GM19035 (cell line): ENCODE results near the gene VAMP1.
"Not testable (repeated sequence)": the region's sequence is repeated elsewhere in the genome, so short reads cannot be mapped to it uniquely, and the experiment has no call there.

Experiments used
- ATAC-seq: cut with Tn5 transposase; IDR thresholded peaks from one replicate; pipeline ENCODE4 v1.9.1; 2021; ENCODE audit not compliant: unreplicated experiment

VAMP1 gene

GRCh38 chr12:6451348-6452244, 18.9 kb downstream of the VAMP1 start, which contains the start of gene TAPBPL:
TAPBPL (plus strand) TSS chr12:6452042; CDS start chr12:6452249, 207 bp downstream.
- ATAC-seq: peak; percentile 75

GRCh38 chr12:6450869-6451347, 19.6 kb downstream of the VAMP1 start:
- no peak for ATAC-seq

GRCh38 chr12:6450091-6450868, 20.2 kb downstream of the VAMP1 start:
- no peak for ATAC-seq

GRCh38 chr12:6444704-6445688, 25.5 kb downstream of the VAMP1 start, which contains the start of gene CD27:
CD27 (plus strand) TSS chr12:6444955; CDS start chr12:6445096, 141 bp downstream.
- ATAC-seq: no peak

DNA sequence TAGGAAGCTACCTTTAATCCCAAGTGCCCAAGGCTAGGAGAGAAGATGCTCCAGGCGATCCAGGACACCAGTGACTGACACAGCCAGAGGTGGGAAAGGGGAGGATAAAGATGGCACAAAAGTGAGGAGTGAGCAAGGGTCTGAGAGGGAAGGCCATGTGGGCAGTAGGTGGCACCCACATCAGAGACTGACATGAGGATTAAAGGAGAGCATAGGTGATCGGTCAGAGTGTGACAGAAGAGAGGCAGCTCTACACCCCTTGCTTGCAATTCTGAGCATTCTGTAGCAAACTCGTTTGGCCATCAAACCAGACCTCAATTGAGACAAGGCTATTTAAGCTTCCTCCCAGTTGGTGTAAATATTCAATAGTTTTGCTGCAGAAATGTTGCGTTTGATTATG, 26.4 kb downstream of the VAMP1 start:
- no peak for ATAC-seq

DNA sequence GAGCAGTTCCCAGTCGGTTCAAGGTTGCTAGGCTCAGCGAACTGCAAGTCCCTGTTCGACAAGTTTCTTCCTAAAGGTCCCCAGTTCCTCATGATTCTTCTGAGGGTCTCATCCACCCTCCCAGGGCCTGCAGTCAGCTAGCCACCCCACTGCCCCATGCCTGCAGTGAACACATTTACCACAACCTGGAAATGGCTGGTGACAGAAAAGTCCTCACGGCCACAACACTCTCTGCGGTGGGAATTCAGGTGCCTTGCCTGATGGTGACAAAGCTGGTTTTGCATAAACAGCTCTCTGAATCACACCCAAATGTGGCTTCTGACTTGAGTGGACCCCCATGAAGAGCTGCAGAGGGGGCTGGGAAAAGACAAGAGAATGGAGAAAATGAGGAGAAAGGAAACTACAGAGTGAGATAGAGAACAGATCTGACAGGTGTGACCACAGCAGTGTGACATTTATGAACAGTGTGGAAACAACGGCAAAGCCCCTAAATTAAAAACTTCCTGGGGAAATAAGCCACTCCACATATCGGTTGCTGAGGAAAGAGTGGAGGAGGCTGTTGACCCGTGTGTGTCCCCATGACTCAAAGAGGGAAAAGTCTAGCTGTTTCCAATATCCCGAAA, 27.0 kb downstream of the VAMP1 start:
- no peak for ATAC-seq

GRCh38 chr12:6442836-6443235, 27.6 kb downstream of the VAMP1 start:
- ATAC-seq: no peak

- no peak for ATAC-seq
Observed at GRCh38 chr12:6440391-6440790, 30.1 kb downstream of the VAMP1 start.

- ATAC-seq: no peak
Observed at GRCh38 chr12:6438345-6438744, 32.1 kb downstream of the VAMP1 start.

GRCh38 chr12:6437586-6437985, 32.9 kb downstream of the VAMP1 start:
- no peak for ATAC-seq

GRCh38 chr12:6435961-6436715, 34.3 kb downstream of the VAMP1 start:
- ATAC-seq: no peak

- no peak for ATAC-seq
Observed at GRCh38 chr12:6434205-6435140, 36.0 kb downstream of the VAMP1 start.

DNA sequence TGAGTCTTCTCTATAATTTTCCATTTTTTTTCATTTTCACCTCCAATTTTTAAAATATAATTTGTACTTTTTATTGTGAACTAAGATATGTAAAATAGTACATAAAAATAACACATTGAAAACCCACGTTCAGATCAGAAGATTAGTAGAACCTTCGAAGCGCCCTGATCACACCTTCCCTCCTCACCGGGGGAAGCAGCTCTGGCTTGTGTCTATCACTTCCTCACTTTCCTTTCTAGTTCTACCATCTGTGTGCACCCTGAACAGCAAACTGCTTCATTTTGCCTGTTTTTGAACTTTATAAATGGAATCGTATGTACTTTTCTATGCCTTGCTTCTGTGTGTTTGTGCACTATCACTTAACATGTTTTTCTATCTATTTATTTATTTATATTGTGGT, 37.5 kb downstream of the VAMP1 start:
- no peak for ATAC-seq

DNA sequence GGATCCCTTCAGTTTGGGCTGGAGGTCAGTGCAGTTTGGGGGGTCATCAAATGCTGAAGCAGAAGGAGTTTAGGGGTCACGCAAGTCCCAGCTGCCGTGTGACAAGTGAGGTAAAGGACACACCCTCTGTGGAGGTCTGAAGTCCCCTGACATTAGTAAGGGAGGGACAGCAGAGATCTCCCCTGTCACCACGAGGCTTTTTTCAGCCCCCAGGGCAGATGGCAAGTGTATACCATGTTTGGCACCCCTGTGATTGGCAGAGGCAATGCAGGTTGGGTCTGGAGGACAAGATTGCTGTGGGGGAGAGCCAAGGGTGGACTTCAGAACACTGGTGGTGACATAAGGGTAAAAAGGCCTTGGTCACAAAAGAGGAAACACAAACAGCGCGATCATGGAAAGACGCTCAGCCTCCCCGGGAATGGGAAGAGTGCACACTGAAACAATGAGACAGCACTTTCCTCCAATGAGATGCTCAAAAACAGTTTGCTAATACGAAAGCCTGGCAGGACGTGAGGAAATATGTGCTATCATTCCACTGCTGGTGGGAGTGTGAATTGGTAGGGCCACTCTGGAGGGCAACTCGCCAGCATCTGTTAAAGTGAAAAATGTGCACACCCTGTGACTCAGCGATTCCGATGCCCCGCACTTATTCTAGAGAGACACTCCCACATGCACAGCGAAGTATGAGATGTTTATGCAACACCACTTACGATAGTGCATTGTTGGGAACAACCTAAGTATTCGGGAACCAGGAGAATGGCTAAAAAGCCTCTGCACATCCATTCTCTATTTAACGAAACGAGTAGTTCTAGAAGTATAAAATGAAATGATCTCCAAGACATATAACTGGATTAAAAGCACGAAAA, 40.1 kb downstream of the VAMP1 start:
- no peak for ATAC-seq

DNA sequence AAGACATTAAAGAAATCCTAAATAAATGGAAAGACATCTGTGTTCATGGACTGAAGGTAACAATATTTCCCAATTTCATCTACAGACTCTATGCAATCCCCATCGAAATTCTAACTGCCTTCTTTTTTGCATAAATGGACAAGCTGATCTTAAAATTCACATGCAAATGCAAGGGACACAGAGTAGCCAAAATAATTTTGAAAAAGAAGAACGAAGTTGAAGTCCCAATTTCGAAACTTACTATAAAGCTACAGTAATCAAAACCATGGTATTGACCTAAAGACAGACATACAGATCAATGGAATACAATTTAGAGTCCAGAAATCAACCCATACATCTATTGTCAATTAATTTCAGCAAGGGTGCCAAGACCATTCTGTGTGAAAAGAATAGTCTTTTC, 42.2 kb downstream of the VAMP1 start:
- no peak for ATAC-seq

GRCh38 chr12:6427796-6428195, 42.7 kb downstream of the VAMP1 start:
- ATAC-seq: not testable (repeated sequence)
